Measurements from ENCODE around the gene FCRLB. TPM values are rescaled to one million over a fixed set of nuclear protein-coding genes. Genes with fewer than 3 reads are reported as not detected.
"Not testable (repeated sequence)": the region's sequence is repeated elsewhere in the genome, so short reads cannot be mapped to it uniquely, and the experiment has no call there.

The FCRLB gene, protein sequence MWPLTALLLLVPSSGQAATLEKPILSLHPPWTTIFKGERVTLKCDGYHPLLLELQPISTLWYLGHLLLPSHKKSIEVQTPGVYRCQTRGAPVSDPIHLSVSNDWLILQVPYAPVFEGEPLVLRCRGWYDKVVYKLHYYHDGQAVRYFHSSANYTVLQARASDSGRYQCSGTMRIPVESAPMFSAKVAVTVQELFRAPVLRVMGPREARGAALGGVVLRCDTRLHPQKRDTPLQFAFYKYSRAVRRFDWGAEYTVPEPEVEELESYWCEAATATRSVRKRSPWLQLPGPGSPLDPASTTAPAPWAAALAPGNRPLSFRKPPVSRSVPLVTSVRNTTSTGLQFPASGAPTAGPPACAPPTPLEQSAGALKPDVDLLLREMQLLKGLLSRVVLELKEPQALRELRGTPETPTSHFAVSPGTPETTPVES
- total RNA-seq: 0.21 and 0.57 TPM in 2 replicates
- 0.08 TPM for polyA plus RNA-seq (2012)

DNA sequence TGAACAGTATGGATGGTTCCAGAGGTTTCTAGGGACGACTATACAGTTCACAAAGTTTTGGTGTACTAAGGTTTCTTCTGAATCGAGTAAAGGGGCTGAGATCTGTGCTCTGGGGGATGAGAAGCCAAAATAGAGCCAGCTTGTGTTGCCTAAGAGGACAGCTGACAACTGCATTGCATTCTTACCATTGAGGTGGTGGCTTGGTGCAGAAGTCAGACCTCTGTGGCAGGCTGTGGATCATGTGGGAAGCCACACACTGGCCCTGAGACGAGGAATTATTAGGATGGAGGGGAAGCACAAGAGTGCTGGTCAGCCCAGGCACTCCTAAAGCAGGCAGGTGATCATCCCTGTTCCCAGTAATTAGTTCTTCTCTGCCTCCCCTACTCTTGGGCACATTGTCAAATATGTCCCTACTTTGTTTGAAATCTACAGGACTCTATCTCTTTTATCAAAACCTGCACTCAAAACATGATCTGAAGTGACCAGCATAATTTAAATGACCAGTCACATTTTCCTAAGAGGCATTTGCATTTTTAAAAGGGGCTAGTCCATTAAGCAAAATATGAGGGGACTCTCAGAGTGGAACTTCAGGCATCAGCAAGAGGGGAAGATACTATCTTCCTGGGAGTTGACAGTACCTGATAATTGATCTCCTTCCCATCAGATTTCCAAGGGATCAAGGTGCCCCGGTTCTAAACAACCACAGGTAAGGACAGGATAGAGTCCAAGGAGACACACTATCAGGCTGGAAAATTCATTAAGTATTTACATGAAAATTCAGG lies at the start of gene FCRLB:
TSS of gene FCRLB (plus strand) at position 589 of the 782 bp plus-strand sequence. CDS start 1,129 bp downstream, outside the sequence.
- peak; percentile 92 for DNase-seq (ENCODE audit: low read depth)

DNA sequence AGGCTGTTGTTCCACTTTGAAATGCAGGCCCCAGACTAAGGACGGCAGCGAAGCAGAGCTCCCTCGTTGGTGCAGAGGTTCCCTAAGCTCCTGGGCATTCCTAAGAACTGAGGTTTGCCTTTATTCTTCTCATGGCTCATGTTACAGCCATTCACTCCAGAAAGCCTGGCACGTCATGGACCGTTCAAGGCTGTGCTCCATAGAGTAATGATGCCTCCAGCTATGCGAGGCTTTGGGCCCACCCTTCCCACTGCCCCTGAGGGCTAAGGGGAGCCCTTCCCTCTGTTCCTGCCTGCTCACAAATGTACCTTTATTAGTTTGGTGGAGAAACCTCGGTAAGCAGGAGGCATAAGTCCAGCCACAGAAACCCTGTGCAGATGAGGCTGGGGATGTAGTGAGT lies 47.9 kb upstream of the FCRLB start:
- peak; percentile 2 for DNase-seq (ENCODE audit: low read depth)

DNA sequence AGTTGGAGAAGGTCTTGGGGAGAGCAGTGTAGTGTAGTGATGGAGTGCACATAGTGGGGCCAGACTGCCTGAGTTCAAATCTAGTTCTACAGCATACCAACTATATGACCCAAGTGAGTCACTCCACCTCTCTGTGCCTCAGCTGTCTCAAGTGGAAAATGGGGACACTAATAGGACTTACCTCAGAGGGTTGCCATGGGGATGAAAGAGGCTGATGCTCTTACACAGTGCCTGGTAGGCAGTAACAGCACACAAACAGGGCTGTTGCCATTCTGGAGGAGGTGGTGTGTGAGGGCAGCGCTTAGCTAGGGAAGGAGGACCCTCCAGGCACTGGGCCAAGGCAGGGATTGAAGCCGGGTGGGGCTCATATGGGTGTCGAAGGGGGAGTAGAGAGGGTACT lies 46.9 kb upstream of the FCRLB start:
- DNase-seq (ENCODE audit: low read depth): not testable (repeated sequence)

DNA sequence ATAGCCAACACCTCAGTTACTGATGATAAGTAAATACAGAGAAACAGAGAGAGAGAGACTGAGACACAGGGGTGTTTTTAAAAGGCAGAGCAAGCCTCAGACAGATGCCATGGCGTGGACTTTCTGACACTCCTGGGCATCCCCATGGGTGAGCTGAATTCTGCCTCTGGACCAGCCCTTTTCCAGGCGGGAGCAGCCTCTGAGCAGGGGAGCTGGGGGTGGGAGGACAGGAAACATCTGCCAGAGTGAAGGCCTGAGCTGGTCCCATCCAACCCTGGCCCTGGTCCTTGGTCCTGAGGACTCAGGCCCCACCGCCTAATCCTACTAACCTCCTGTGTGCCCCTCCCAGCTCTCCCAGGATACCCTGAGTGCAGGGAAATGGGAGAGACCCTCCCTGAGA lies 46.4 kb upstream of the FCRLB start:
- DNase-seq (ENCODE audit: low read depth): not testable (repeated sequence)

DNA sequence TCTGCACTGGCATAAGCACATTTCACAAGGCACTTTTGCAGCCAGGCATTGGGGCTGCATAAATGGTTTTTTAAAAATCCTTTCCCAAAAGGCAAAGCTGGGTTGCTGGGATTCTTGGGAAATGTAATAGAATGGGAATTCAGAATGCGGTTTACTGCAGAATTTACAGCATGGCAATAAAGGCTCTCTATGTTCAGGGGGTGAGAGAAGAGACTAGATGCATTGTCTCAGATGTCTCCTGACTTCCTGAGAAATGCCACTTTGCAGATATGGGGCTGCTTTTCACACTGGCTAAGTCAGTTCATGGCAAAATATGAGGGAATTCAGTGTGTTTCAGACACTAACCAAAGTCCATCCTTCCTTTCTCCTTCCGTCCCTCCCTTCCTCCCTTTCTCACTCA lies 44.9 kb upstream of the FCRLB start:
- no peak for DNase-seq (ENCODE audit: low read depth)

DNA sequence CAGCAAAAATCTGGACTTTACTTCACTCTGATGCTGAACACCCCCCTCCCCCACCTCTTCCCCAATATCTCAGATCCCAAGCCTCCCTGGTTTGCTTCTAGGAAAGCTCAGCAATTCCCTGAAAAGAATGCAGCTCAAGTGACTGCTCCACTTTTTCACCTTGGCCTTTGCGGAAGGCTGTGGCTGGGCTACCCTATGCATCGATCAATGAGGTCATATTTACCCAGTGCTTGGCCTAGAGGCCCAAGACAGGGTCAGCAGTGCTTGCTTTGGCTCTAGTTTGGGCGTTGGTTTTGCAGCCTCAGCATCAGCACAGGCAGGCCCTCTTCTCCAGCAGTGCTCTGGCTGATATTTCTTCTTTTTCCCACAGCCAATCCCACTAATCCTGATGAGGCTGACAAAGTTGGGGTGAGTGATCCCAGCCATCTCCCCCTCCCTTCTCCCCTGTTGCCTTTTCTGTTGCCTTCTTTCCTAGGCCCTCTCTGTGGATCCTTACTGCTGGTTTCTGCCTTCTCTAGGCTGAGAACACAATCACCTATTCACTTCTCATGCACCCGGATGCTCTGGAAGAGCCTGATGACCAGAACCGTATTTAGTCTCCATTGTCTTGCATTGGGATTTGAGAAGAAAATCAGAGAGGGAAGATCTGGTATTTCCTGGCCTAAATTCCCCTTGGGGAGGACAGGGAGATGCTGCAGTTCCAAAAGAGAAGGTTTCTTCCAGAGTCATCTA lies 44.2 kb upstream of the FCRLB start:
- no peak for DNase-seq (ENCODE audit: low read depth)

DNA sequence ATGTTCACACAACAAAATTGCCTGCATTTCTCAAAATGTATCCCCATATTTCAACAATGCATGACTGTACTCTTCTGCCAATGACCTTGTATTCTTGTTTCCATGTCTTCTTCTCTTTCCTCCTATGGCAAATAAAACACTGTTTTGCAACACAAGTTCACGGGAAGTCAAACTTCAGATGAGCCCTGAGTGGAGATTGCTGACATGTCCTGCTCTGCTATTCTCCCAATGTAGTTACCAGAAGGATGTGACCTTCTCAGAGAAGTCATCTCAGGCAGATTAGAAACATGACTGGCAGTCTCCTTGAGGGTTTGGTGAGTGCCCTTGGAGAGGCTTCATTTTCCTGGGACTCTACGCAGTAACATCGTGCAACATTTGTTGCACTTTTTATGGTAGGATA lies 42.8 kb upstream of the FCRLB start:
- no peak for DNase-seq (ENCODE audit: low read depth)

DNA sequence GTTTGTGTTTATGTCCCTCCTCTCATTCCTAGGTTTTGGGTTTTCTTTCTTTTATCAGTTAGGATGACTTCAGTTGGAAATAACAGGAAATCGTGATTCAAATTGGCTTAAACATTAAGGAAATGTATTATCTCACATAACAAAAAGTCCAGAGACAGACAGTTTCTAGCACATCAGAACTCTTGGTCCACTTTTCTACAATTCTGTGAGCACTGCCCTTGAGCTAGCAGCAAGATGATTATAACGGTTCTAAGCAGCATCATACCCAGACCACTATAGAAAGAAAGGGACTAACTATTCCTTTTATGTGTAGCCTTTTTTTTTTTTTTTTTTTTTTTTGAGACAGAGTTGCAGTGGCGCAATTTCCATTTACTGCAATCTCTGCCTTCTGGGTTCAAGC lies 39.5 kb upstream of the FCRLB start:
- no peak for DNase-seq (ENCODE audit: low read depth)

DNA sequence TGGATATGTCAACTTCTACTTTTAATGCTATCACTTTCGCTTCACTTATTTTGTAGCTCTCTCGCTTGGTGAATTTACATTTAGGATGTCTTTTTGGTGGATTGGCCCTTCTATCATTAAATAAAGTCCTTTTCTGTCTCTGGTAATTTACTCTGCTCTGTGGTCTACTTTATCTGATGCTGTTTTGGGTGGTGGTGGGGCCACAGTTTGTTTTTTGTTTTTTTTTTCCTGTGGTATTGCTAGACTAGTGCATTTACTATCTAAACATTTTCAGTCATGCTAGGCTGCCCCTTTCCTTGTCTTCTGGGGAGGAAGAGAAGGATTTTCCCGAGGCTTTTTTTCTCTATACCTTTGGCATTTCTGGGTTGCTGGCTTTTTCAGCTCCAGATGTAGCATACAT lies 32.4 kb upstream of the FCRLB start:
- no peak for DNase-seq (ENCODE audit: low read depth)

DNA sequence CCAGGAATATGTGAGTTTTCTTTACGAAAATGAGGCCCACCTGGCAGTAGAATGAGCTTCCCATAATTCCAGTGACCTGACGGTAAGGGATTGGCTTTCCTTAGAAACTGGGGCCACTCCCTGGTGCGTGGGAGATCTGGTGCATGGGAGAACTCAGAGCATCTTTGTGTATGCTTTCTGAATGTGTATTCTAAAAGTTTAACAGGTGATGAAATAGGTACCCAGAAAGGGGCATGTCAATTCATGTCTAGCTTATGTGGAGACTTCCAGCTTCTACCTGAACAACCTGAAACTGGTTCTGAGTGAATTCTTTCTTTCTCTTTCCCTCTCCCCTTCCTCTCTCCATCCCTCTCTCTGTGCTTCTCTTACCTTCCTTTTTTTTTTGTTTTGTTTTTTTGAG lies 29.5 kb upstream of the FCRLB start:
- DNase-seq (ENCODE audit: low read depth): no peak

DNA sequence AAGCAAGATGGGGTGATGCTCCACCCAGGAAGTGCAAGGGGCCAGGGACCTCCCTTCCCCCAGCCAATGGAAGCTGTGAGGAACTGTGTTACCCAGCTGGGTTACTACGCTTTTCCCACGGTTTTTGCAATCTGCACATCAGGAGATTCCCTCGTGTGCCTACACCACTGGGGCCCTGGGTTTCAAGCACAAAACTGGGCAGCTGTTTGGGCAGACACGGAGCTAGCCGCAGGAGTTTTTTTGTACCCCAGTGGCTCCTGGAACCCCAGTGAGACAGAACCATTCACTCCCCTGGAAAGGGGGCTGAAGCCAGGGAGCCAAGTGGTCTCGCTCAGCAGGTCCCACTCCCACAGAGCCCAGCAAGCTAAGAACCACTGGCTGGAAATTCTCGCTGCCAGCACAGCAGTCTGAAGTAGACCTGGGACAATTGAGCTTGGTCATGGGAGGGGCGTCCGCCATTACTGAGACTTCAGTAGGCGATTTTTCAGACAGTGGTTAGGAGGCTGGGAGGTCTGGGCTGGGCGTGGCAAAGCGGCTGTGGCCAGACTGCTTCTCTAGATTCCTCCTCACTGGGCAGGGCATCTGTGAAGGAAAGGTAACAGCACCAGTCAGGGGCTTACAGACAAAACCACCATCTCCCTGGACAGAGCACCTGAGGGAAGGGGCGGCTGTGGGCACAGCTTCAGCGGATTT lies 28.2 kb upstream of the FCRLB start:
- not testable (repeated sequence) for DNase-seq (ENCODE audit: low read depth)

DNA sequence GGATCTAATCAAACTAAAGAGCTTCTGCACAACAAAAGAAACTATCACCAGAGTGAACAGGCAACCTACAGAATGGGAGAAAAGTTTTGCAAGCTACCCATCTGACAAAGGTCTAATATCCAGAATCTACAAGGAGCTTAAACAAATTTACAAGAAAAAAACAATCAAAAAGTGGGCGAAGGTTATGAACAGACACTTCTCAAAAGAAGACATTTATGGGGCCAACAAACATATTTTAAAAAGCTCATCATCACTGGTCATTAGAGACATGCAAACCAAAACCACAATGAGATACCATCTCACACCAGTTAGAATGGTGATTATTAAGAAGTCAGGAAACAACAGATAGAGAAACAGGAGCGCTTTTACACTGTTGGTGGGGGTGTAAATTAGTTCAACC lies 23.0 kb upstream of the FCRLB start:
- not testable (repeated sequence) for DNase-seq (ENCODE audit: low read depth)

DNA sequence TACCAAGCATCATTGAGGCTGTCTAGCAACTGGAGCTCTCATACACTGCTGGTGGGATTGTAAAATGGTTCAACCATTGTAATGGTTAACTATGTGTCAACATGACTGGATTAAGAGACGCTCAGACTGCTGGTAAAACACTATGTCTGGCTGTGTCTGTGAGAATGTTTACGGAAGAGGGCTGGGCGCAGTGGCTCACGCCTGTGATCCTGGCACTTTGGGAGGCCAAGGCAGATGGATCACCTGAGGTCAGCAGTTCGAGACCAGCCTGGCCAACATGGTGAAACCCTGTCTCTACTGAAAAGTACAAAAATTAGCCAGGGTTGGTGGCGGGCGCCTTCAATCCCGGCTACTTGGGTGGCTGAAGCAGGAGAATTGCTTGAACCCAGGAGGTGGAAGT lies 19.1 kb upstream of the FCRLB start:
- DNase-seq (ENCODE audit: low read depth): no peak

DNA sequence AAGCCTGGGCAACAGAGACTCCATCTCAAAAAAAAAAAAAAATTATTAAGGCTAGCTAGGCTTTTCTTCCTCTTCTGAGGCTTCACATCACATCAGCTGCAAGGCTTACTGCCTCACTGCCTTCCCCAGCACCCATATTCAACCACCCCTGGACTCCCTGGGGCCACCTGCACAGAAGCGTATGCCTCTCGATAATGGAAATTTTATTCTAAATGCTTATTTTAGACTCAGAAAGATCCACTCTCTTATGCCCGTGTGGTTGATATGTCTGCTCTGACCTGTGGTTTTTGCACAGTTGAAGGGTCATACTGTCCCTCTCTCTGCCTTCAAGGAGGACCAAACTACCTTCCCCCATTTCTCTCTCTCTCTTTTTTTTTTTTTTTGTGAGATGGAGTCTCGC lies 15.8 kb upstream of the FCRLB start:
- no peak for DNase-seq (ENCODE audit: low read depth)

DNA sequence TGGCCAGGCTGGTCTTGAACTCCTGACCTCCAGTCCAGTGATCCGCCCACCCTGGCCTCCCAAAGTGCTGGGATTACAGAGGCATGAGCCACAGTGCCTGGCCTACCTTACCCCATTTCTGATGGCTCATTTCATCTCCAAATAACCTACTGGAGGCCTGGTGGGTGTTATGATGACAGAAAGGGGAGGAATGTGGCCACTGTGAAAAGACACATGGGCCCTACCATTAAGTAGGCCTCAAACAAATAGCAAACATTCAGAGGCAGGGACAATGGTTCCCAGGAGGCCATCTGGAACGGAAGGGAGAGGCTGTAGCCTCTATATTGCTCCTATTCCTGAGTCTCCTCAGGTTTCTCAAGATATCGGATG lies 15.2 kb upstream of the FCRLB start:
- no peak for DNase-seq (ENCODE audit: low read depth)

DNA sequence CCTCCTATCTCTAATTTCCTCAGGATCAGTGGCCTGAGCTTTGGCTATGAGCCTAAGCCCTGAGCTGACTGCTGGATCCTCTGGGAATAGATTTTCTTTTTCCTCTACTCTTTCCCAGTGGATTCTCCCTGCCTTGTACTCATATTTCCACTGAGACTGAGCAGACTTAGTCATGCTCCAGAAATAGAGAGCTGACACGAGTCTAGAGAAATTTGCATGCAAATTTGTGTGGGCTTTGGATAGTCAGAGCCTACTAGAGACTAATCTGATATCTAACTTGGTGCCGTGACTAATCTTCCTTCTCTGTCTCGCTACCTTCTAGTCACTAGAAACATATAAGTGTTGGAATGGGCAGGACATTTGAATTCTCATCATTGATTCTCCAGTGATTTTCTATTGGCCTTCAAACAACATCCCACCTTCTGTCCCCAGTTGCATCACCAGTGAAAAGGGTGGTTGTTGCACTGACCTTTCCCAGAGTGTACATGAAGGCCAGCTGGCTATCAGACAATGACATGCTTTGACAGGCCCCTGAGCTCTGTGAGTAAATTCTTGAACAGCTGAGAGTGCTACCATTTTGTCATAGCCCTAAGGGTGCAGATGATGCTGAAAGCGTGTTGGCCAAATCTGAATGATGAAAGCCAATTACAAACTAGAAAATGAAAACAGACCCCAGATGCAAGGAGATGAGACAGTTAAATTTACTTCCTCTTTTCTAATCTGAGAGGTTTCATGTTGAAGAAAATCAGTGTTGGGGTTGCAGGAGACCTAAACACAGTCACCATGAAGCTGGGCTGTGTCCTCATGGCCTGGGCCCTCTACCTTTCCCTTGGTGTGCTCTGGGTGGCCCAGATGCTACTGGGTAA lies 14.6 kb upstream of the FCRLB start, which contains the start of gene FCRLA:
TSS of gene FCRLA (plus strand) at position 748 of the 866 bp plus-strand sequence. CDS start at position 784, 36 bp downstream.
- peak; percentile 98 for DNase-seq (ENCODE audit: low read depth)

DNA sequence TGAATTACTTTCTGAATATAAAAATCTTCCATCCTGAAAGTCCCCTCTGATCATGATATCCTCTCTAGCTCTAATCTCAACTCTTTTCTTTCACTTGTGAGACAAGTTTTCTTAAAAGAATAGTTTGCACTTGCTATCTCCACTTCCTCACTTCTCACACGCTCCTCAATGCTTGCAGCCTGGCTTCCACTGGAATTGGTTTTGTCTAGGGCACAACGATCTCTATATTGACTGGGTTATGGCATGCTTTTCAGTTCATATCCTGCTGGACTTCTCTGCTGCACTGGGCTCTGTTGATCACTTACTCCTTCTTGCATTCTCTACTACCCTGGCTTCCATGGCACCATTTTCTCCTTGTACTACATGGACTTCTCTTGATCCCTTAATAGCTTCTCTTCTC lies 13.8 kb upstream of the FCRLB start:
- DNase-seq (ENCODE audit: low read depth): no peak

DNA sequence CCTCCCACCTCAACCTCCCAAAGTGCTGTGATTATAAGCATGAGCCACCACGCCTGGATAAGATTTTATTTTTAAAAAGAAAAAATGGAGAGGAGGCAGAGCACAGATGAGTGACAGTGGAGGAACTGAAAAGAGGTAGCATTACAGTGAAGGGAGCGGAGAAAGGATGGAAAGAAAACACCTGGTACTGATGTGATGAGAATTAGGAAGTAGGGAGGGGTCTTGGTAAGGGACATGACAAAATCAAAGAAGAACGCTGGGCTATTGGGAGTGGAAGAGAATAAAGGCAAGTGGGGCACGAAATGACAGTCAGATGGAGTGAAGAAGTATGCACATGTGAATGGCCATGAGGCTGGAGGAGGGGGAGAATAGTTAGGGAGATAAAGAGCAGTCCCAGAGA lies 12.0 kb upstream of the FCRLB start:
- no peak for DNase-seq (ENCODE audit: low read depth)

DNA sequence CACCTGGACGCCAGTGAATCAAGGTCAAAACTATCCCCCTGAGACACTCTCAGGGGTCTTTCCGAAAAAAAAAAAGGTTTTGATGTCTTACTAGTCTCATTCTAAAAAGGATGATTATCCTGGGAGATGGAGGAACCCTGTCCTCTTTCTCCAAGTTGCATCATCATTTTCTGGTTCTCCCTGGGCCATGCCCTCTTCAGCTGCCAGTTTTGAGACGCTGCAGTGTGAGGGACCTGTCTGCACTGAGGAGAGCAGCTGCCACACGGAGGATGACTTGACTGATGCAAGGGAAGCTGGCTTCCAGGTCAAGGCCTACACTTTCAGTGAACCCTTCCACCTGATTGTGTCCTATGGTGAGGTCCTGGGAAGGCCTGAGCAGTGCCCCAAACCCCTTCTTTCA lies 10.8 kb upstream of the FCRLB start:
- no peak for DNase-seq (ENCODE audit: low read depth)

Data from myocyte (in vitro differentiated cells).